CD14-positive monocyte (primary cell): Measurements from ENCODE around the gene DTX4. TPM values are rescaled to one million over a fixed set of nuclear protein-coding genes. Genes with fewer than 3 reads are reported as not detected.
A peak's percentile ranks its signal among the peaks of the same experiment; 100 is the strongest.

Experiments
- DNase-seq, 3 donors: peaks; one replicate each; pipeline ENCODE4 v3.0.0-alpha.2; 2011 to 2022
- H2AFZ ChIP-seq: 2 replicates; pipeline ENCODE4 v1.6.0; 2012; ENCODE audit warnings: mild to moderate bottlenecking, low read depth, low read length, inconsistent platforms; ENCODE audit not compliant: insufficient read depth, poor library complexity, severe bottlenecking
- H3K27ac ChIP-seq, 2 donors: 1 replicate in 1 of 2; 2 replicates in 1 of 2; pipeline ENCODE4 v1.5.1; 2012 to 2013; ENCODE audit warnings: low read length in 2 of 2, control low read depth in 1 of 2, inconsistent platforms in 1 of 2, low read depth in 1 of 2, mild to moderate bottlenecking in 1 of 2
- H3K27me3 ChIP-seq, 2 donors: one replicate each; pipeline versions ENCODE4 v1.6.0 to v1.6.1; 2011 to 2013; ENCODE audit warnings: low read length in 2 of 2; ENCODE audit not compliant: control insufficient read depth in 2 of 2, insufficient read depth in 2 of 2
- H3K36me3 ChIP-seq, 2 donors: replicated peaks in 1 of 2; 1 replicate in 1 of 2; 2 replicates in 1 of 2; pipeline versions ENCODE4 v1.5.1 to v1.6.1; 2012 to 2013; ENCODE audit warnings: low read length in 2 of 2, control low read depth in 1 of 2, inconsistent platforms in 1 of 2, mild to moderate bottlenecking in 1 of 2; ENCODE audit not compliant: insufficient read depth in 2 of 2, control insufficient read depth in 1 of 2
- H3K4me1 ChIP-seq, 2 donors: 1 replicate in 1 of 2; 2 replicates in 1 of 2; pipeline versions ENCODE4 v1.5.1 to v1.6.1; 2012 to 2013; ENCODE audit warnings: low read length in 2 of 2, control low read depth in 1 of 2, inconsistent platforms in 1 of 2, mild to moderate bottlenecking in 1 of 2, moderate library complexity in 1 of 2; ENCODE audit not compliant: insufficient read depth in 2 of 2, control insufficient read depth in 1 of 2
- H3K4me2 ChIP-seq: replicated peaks from 2 replicates; pipeline ENCODE3; 2012; ENCODE audit warnings: low read length, moderate library complexity, mild to moderate bottlenecking; ENCODE audit not compliant: poor library complexity, severe bottlenecking; ENCODE audit errors: extremely low read depth
- H3K4me3 ChIP-seq, 3 experiments: fragments of 200-600 bp in 1 of 3; sonication (generic) in 1 of 3; replicated peaks in 1 of 3; 1 replicate in 2 of 3; 2 replicates in 1 of 3; pipeline ENCODE4 v1.5.1; 2011 to 2013; ENCODE audit warnings: low read length in 3 of 3, mild to moderate bottlenecking in 3 of 3, control low read depth in 2 of 3, low read depth in 2 of 3, inconsistent platforms in 1 of 3, moderate library complexity in 1 of 3
- H3K79me2 ChIP-seq: 2 replicates; pipeline ENCODE4 v1.6.0; 2012; ENCODE audit warnings: mild to moderate bottlenecking, control low read depth, inconsistent platforms, low read length, moderate library complexity; ENCODE audit not compliant: insufficient read depth
- H3K9ac ChIP-seq: 2 replicates; pipeline ENCODE4 v1.6.0; 2017; ENCODE audit warnings: low read length, mild to moderate bottlenecking; ENCODE audit not compliant: insufficient read depth, poor library complexity, severe bottlenecking
- H3K9me3 ChIP-seq, 2 donors: replicated peaks in 1 of 2; 1 replicate in 1 of 2; 2 replicates in 1 of 2; pipeline versions ENCODE4 v1.5.1 to v1.6.1; 2012 to 2013; ENCODE audit warnings: low read length in 2 of 2, control low read depth in 1 of 2; ENCODE audit not compliant: control insufficient read depth in 1 of 2, insufficient read depth in 1 of 2
- H4K20me1 ChIP-seq: 2 replicates; pipeline ENCODE4 v1.6.0; 2012; ENCODE audit warnings: mild to moderate bottlenecking, low read length, control low read depth, moderate library complexity; ENCODE audit not compliant: insufficient read depth
- H3K27ac Mint-ChIP-seq, 7 donors: one replicate each; pipeline ENCODE4 v1.8.0; 2020; ENCODE audit warnings: mild to moderate bottlenecking in 7 of 7, mixed read lengths in 7 of 7, moderate library complexity in 6 of 7, inconsistent platforms in 2 of 7
- H3K27me3 Mint-ChIP-seq, 3 donors: one replicate each; pipeline ENCODE4 v1.8.0; 2021 to 2022; ENCODE audit warnings: low read depth in 3 of 3, mild to moderate bottlenecking in 3 of 3, mixed read lengths in 3 of 3, moderate library complexity in 3 of 3, inconsistent platforms in 1 of 3
- H3K36me3 Mint-ChIP-seq, 2 donors: one replicate each; pipeline ENCODE4 v1.8.0; 2020; ENCODE audit warnings: mixed read lengths in 2 of 2, inconsistent platforms in 1 of 2, mild to moderate bottlenecking in 1 of 2
- H3K4me1 Mint-ChIP-seq: one replicate; pipeline ENCODE4 v1.8.0; 2020; ENCODE audit warnings: mild to moderate bottlenecking, mixed read lengths
- H3K4me3 Mint-ChIP-seq, 2 donors: one replicate each; pipeline ENCODE4 v1.8.0; 2020; ENCODE audit warnings: mild to moderate bottlenecking in 2 of 2, mixed read lengths in 2 of 2, moderate library complexity in 1 of 2
- H3K9me3 Mint-ChIP-seq, 7 donors: one replicate each; pipeline ENCODE4 v1.8.0; 2020 to 2022; ENCODE audit warnings: mixed read lengths in 7 of 7, mild to moderate bottlenecking in 6 of 7, moderate library complexity in 6 of 7, inconsistent platforms in 2 of 7
- CTCF ChIP-seq: fragments of 200-600 bp; IDR thresholded peaks from one replicate; pipeline ENCODE4 v1.8.0; 2022; ENCODE audit warnings: antibody characterized with exemption, mild to moderate bottlenecking
- WGBS: methylation state at CpG from one replicate; pipeline ENCODE4 v1.1.5; 2013; ENCODE audit warnings: missing lambda C conversion rate; ENCODE audit not compliant: insufficient coverage; 5-methylcytosine and 5-hydroxymethylcytosine counted together
- intact Hi-C, 2 donors: fragments of 100-400 bp; cut with micrococcal nuclease; formaldehyde crosslinking; loops; one replicate each; pipeline versions ENCODE4 v1.15.0 to v1.15.1; 2023
- polyA plus RNA-seq, 3 donors: library from polyadenylated mRNA; depleted of rRNA in 1 of 3; unstranded in 2 of 3; stranded (reverse) in 1 of 3; fragments of 300-500 nt in 2 of 3; fragments of >200 nt in 1 of 3; fragmentation: Illumina TruSeq in 2 of 3; gene quantifications; 1 replicate in 2 of 3; 2 replicates in 1 of 3; pipeline ENCODE4 v1.2.3, GENCODE V29; 2012 to 2021

Gene DTX4
- polyA plus RNA-seq, 3 donors: 0.96 to 1.9 (median 1.1) TPM

GRCh38 chr11:59223177-59223576, 51.2 kb downstream of the DTX4 start:
- peaks cover 89% of the 10 kb centered on the region for H3K4me1 Mint-ChIP-seq

GRCh38 chr11:59223611-59224010, 51.7 kb downstream of the DTX4 start:
- Mint-ChIP-seq H3K36me3 (peaks cover 3 to 5% of the 10 kb centered on the region in 2 donors), H3K27ac (peak overlapping the region; percentile 96 to 99 (median 98)), H3K4me3 (peak overlapping the region; percentile 72 to 74), H3K4me1 (peaks cover 84% of the 10 kb centered on the region), H3K9me3 (peaks cover 0 to 1% (median 0%) of the 10 kb centered on the region in 7 donors), H3K27me3 (peaks cover 0 to 1% (median 0%) of the 10 kb centered on the region in 3 donors)
- Histone ChIP-seq H3K4me2 (peak overlapping the region; percentile 68), H3K27me3 (no peaks in the 10 kb centered on the region), H3K4me1 (peaks cover 77 to 81% of the 10 kb centered on the region in 2 donors), H2AFZ (no peak overlapping the region), H3K27ac (peak overlapping the region; percentile 93 to 98), H4K20me1 (no peaks in the 10 kb centered on the region), H3K79me2 (peaks cover 11% of the 10 kb centered on the region), H3K9ac (peak overlapping the region; percentile 66), H3K4me3 (peak overlapping the region; percentile 15 to 61 (median 45)), H3K9me3 (no peaks in the 10 kb centered on the region), H3K36me3 (no peaks in the 10 kb centered on the region)
- intact Hi-C loops: loop anchor here in 1 of 2 donors (2.0 to 5.0 kb wide), 2 partner anchors 15 to 49 kb away; no protein-coding TSS in a partner anchor
- WGBS: no CpG with 5 or more reads among the region's 2 CpGs
- DNase-seq: peak; percentile 64 to 74 (median 73)
- no peak for TF ChIP-seq CTCF

More at GRCh38 chr11:59223177-59223576, 51.2 kb downstream of the DTX4 start:
- WGBS: no CpG with 5 or more reads among the region's 1 CpG
- peak overlapping the region; percentile 96 to 99 (median 98) for H3K27ac Mint-ChIP-seq
- H3K4me3 ChIP-seq: peak overlapping the region; percentile 15 to 61 (median 45)
- peak in 1 of 3 donors; percentile 43 for DNase-seq
- H3K36me3 ChIP-seq: no peaks in the 10 kb centered on the region
- peak overlapping the region; percentile 74 to 80 for H3K4me3 Mint-ChIP-seq
- no peaks in the 10 kb centered on the region for H3K27me3 ChIP-seq
- intact Hi-C loops: loop anchor here in 1 of 2 donors (5.0 kb wide), 1 partner anchor 49 kb away; no protein-coding TSS in a partner anchor
- no peaks in the 10 kb centered on the region for H3K9me3 Mint-ChIP-seq
- H4K20me1 ChIP-seq: no peaks in the 10 kb centered on the region
- no peaks in the 10 kb centered on the region for H3K9me3 ChIP-seq
- peaks cover 3 to 5% of the 10 kb centered on the region in 2 donors for H3K36me3 Mint-ChIP-seq
- peaks cover 81 to 85% of the 10 kb centered on the region in 2 donors for H3K4me1 ChIP-seq
- TF ChIP-seq CTCF: no peak
- no peak overlapping the region for H2AFZ ChIP-seq
- H3K4me2 ChIP-seq: peak overlapping the region; percentile 68
- peak overlapping the region; percentile 93 to 98 for H3K27ac ChIP-seq
- peak overlapping the region; percentile 66 for H3K9ac ChIP-seq
- peaks cover 11% of the 10 kb centered on the region for H3K79me2 ChIP-seq
- H3K27me3 Mint-ChIP-seq: peaks cover 0 to 1% (median 1%) of the 10 kb centered on the region in 3 donors
